ENCODE results near the gene SLC22A17. TPM values are rescaled to one million over a fixed set of nuclear protein-coding genes. Genes with fewer than 3 reads are reported as not detected.
"Not testable (repeated sequence)": the region's sequence is repeated elsewhere in the genome, so short reads cannot be mapped to it uniquely, and the experiment has no call there.

Gene SLC22A17
- total RNA-seq, 4 donors from 2014 or later = 55.9 to 91.0 (median 58.3) TPM

GRCh38 chr14:23396781-23397407, 44.2 kb upstream of the SLC22A17 start:
- no peak for TF ChIP-seq POLR2A (IDR thresholded peaks at IDR 0.05)
- TF ChIP-seq CTCF (IDR thresholded peaks at IDR 0.05) = no peak
- TF ChIP-seq EP300 (IDR thresholded peaks at IDR 0.05) = no peak
- no peaks in the 10 kb centered on the region for H3K9me3 ChIP-seq
- no peak overlapping the region for H3K27ac ChIP-seq
- no peaks in the 10 kb centered on the region for H3K36me3 ChIP-seq
- WGBS, 2 donors = 88 to 99% methylated on average over 10 of the region's 10 CpGs
- no peak overlapping the region for H3K4me3 ChIP-seq
- H3K4me1 ChIP-seq = no peaks in the 10 kb centered on the region
- DNase-seq (ENCODE audit: low spot score in 2 of 2) = no peak
- H3K27me3 ChIP-seq = no peaks in the 10 kb centered on the region

GRCh38 chr14:23396126-23396525, 43.4 kb upstream of the SLC22A17 start:
- Histone ChIP-seq H3K27me3 (no peaks in the 10 kb centered on the region), H3K27ac (no peak overlapping the region), H3K4me3 (no peak overlapping the region), H3K4me1 (no peaks in the 10 kb centered on the region), H3K36me3 (no peaks in the 10 kb centered on the region), H3K9me3 (no peaks in the 10 kb centered on the region)
- DNase-seq (ENCODE audit: low spot score in 2 of 2) = no peak
- 88 to 92% methylated on average over 10 of the region's 10 CpGs for WGBS, 2 donors
- no peak for TF ChIP-seq POLR2A (IDR thresholded peaks at IDR 0.05)
- TF ChIP-seq CTCF (IDR thresholded peaks at IDR 0.05) = no peak
- no peak for TF ChIP-seq EP300 (IDR thresholded peaks at IDR 0.05)

- no peaks in the 10 kb centered on the region for H3K36me3 ChIP-seq
- H3K4me1 ChIP-seq = no peaks in the 10 kb centered on the region
- no peak overlapping the region for H3K27ac ChIP-seq
- no peaks in the 10 kb centered on the region for H3K9me3 ChIP-seq
- no peaks in the 10 kb centered on the region for H3K27me3 ChIP-seq
- DNase-seq (ENCODE audit: low spot score in 2 of 2) = no peak
- no peak overlapping the region for H3K4me3 ChIP-seq
- TF ChIP-seq EP300 (IDR thresholded peaks at IDR 0.05) (no peak), POLR2A (IDR thresholded peaks at IDR 0.05) (no peak), CTCF (IDR thresholded peaks at IDR 0.05) (no peak)
- WGBS, 2 donors = 80 to 87% methylated on average over 7 of the region's 7 CpGs
Measured at GRCh38 chr14:23392613-23393012, 39.9 kb upstream of the SLC22A17 start.

- not testable (repeated sequence) for H3K27me3 ChIP-seq; H3K4me1 ChIP-seq; DNase-seq (ENCODE audit: low spot score in 2 of 2); H3K9me3 ChIP-seq; H3K27ac ChIP-seq; H3K36me3 ChIP-seq; H3K4me3 ChIP-seq
- 90 to 94% methylated on average over 3 to 5 of the region's 19 CpGs for WGBS, 2 donors
Measured at GRCh38 chr14:23389871-23390270, 37.2 kb upstream of the SLC22A17 start.

GRCh38 chr14:23389396-23389795, 36.7 kb upstream of the SLC22A17 start:
- no peaks in the 10 kb centered on the region for H3K36me3 ChIP-seq

More at GRCh38 chr14:23389396-23389795, 36.7 kb upstream of the SLC22A17 start:
- TF ChIP-seq POLR2A (IDR thresholded peaks at IDR 0.05) = no peak
- TF ChIP-seq EP300 (IDR thresholded peaks at IDR 0.05) = no peak
- no peak for TF ChIP-seq CTCF (IDR thresholded peaks at IDR 0.05)
- DNase-seq (ENCODE audit: low spot score in 2 of 2) = no peak
- no peaks in the 10 kb centered on the region for H3K4me1 ChIP-seq
- 78 to 81% methylated on average over 12 of the region's 12 CpGs for WGBS, 2 donors
- no peaks in the 10 kb centered on the region for H3K27me3 ChIP-seq
- no peak overlapping the region for H3K27ac ChIP-seq
- H3K4me3 ChIP-seq = no peak overlapping the region
- H3K9me3 ChIP-seq = no peaks in the 10 kb centered on the region

Data from tibial nerve (tissue), 4 donors.